ENCODE data around the gene ZCWPW1.

Gene ZCWPW1

GRCh38 chr7:100429637-100430492, 1.4 kb upstream of the ZCWPW1 start, which contains the start of gene MEPCE:
MEPCE (plus strand) TSS chr7:100429831; CDS start chr7:100430019, 188 bp downstream.
- TF ChIP-seq GATA3 (IDR thresholded peaks at IDR 0.05; ENCODE audit: low read depth, low read length) = no peak
- peak; percentile 10; the same call in 1 of the 2 replicates for TF ChIP-seq GATA2 (IDR thresholded peaks at IDR 0.05; ENCODE audit: low read depth, low read length)

DNA sequence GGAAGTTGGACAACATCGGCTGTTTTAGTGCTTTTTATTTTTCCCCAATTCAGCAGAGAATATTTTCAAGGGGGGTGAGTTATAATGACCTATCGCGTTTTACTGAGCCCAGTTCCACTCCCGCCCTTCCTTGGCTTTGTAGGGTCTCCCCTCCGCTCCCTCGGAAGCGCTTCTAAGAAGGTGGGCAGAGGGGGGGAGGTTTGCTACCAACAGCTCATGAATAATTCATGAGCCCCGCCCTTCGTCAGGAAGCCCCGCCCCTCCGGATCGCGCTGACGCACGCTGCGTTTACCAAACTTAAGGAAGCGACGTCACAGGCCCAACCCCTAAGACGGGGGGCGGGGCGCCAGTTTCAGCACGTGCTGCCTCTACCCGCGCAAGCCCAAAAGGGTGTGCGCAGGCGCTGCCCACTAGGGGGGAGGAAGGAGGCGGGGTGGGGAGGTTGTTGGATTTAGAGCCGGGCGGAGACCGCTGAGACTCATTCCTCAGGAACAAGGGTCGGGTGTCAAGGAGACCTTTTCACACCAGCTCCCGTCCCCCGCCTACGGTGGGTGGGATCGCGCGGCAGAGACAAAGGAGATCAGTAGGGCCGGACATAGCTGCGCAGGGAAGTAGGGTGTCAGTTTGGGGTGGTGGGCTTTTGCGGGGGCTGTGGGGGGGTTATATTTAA, 599 bp upstream of the ZCWPW1 start:
- no peak for TF ChIP-seq GATA3 (IDR thresholded peaks at IDR 0.05; ENCODE audit: low read depth, low read length)
- no peak for TF ChIP-seq GATA2 (IDR thresholded peaks at IDR 0.05; ENCODE audit: low read depth, low read length)

- no peak for TF ChIP-seq GATA2 (IDR thresholded peaks at IDR 0.05; ENCODE audit: low read depth, low read length)
- TF ChIP-seq GATA3 (IDR thresholded peaks at IDR 0.05; ENCODE audit: low read depth, low read length) = no peak
Measured at GRCh38 chr7:100427762-100428198, 723 bp downstream of the ZCWPW1 start.

GRCh38 chr7:100426516-100426915, 2.0 kb downstream of the ZCWPW1 start:
- TF ChIP-seq GATA3 (IDR thresholded peaks at IDR 0.05; ENCODE audit: low read depth, low read length) (no peak), GATA2 (IDR thresholded peaks at IDR 0.05; ENCODE audit: low read depth, low read length) (no peak)

DNA sequence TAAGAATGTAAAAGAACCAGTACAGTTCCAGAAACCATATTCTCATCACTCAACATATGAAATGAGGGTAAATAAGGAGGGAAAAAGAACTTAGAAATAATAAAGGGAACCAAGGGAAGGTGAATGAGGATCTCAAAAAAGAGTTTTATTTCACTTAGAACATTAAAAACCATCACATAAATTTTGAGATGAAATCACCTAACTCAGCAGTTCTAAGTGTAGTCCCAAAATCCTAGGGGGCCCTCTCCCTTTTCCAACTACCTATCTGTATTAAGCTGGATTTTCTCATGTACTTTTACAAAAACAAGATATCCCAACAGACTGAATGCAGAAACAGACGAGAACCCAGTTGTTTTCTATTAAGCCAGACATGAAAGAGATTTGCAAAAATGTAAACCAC, 3.2 kb downstream of the ZCWPW1 start:
- no peak for TF ChIP-seq GATA2 (IDR thresholded peaks at IDR 0.05; ENCODE audit: low read depth, low read length)
- no peak for TF ChIP-seq GATA3 (IDR thresholded peaks at IDR 0.05; ENCODE audit: low read depth, low read length)

- no peak for TF ChIP-seq GATA2 (IDR thresholded peaks at IDR 0.05; ENCODE audit: low read depth, low read length)
- no peak for TF ChIP-seq GATA3 (IDR thresholded peaks at IDR 0.05; ENCODE audit: low read depth, low read length)
Measured at GRCh38 chr7:100423315-100423714, 5.2 kb downstream of the ZCWPW1 start.

- TF ChIP-seq GATA2 (IDR thresholded peaks at IDR 0.05; ENCODE audit: low read depth, low read length) = no peak
- no peak for TF ChIP-seq GATA3 (IDR thresholded peaks at IDR 0.05; ENCODE audit: low read depth, low read length)
Measured at GRCh38 chr7:100419660-100420226, 8.8 kb downstream of the ZCWPW1 start.

DNA sequence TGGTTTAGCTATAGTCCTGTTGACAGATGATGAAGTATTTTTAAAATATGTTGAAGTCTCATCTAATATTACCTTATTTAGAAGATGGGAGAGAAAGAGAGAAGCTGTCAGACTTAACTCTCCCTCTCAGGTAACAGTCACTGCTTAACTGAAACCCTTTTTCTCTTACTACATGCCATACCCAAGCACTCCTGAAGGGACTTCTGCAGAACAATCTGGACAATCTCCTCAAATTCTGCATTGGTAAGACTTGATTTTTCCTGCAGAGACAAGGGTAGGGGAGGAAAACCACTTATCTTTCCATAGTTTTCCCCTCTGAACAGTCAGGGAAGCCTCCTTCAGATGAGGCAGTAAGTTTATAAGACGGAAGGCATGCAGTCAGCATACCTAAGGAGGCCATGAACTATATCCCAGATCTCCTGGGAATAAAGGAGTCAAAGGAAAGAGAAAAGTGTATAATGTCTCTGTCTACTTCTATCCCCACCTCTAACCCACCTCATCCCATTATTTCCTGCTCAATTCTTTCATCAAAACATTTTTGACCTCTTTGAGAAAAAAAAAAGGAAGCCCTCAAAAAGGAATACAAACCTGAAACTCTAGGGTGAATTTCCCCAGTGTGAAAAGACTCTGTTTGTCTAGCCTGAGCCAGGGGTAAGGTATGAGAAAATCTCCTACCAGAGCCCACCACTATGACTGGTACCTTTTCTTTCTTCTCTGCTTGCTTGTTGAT, 9.4 kb downstream of the ZCWPW1 start:
- TF ChIP-seq GATA3 (IDR thresholded peaks at IDR 0.05; ENCODE audit: low read depth, low read length) (no peak), GATA2 (IDR thresholded peaks at IDR 0.05; ENCODE audit: low read depth, low read length) (no peak)

DNA sequence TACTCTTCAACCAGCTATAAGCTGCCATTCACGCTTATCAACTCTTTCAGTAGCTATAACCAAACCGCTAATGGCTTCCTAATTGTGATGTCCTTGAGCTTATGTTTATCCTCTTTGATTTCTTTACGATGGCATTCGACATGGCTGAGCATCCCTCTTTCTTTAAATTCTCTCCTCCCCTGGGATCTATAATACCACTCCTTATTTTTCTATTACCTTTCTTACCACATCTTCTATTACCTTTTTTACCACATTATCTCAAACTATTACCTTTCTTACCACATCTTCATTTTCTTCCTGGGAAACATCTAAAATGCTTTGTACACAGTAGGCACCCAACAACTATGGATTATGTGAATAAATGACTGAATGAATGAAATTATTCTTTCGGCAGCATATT, 13.1 kb downstream of the ZCWPW1 start:
- TF ChIP-seq GATA3 (IDR thresholded peaks at IDR 0.05; ENCODE audit: low read depth, low read length) = no peak
- no peak for TF ChIP-seq GATA2 (IDR thresholded peaks at IDR 0.05; ENCODE audit: low read depth, low read length)

DNA sequence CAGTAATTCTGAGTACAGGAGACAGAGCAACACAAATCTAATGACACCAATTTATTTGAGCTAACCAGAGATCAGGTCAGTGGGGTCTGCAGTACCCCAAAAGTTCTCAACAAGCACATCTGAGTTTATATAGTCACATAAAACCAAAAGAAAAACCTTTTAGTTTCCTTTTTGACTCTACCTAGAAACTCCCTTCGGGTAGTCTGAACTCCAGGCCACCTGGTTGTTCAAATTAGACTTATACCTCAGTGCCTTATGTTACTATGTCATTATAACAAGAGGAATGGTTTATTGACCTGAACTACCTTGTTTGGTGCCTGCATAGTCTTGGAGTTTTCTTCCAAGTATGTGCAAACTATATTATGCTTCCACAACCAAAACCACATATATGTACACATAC, 14.6 kb downstream of the ZCWPW1 start:
- no peak for TF ChIP-seq GATA2 (IDR thresholded peaks at IDR 0.05; ENCODE audit: low read depth, low read length)
- TF ChIP-seq GATA3 (IDR thresholded peaks at IDR 0.05; ENCODE audit: low read depth, low read length) = no peak

DNA sequence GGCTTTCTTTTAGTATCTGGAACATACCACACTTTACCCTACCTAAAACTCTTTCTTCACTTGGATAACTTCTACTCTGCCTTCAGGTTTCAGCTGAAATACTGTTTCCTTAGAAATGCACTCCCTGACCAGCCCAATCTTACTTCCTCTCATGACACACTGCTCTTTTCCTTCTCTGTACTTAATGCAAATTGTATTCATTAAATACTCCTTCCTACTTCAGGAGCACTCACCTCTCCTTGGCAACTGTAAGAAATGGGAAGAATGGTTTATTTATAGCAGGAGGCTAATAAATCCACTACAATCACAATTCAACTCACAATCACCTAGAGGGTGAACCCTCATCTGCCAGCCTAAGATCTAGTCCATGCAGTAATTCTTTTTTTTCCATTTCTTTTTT, 15.2 kb downstream of the ZCWPW1 start:
- TF ChIP-seq GATA2 (IDR thresholded peaks at IDR 0.05; ENCODE audit: low read depth, low read length) (no peak), GATA3 (IDR thresholded peaks at IDR 0.05; ENCODE audit: low read depth, low read length) (no peak)

GRCh38 chr7:100411101-100411500, 17.4 kb downstream of the ZCWPW1 start:
- TF ChIP-seq GATA2 (IDR thresholded peaks at IDR 0.05; ENCODE audit: low read depth, low read length) (no peak), GATA3 (IDR thresholded peaks at IDR 0.05; ENCODE audit: low read depth, low read length) (no peak)

- TF ChIP-seq GATA3 (IDR thresholded peaks at IDR 0.05; ENCODE audit: low read depth, low read length) (no peak), GATA2 (IDR thresholded peaks at IDR 0.05; ENCODE audit: low read depth, low read length) (no peak)
Measured at GRCh38 chr7:100407285-100408180, 21.0 kb downstream of the ZCWPW1 start.

Measured in SH-SY5Y (cell line).